K562 (cell line): Measurements from ENCODE around the gene SHANK2. TPM values are rescaled to one million over a fixed set of nuclear protein-coding genes. Genes with fewer than 3 reads are reported as not detected.

ENCODE experiments used
- ATAC-seq: fragments of 200-7000 bp; cut with Tn5 transposase; 3 replicates; pipeline ENCODE4 v1.9.1; 2020; ENCODE audit warnings: moderate library complexity
- BruUV-seq: library from RNA; stranded (reverse); fragments of 400-500 nt; replicated peaks from 2 replicates; lab custom pipeline; 2021; lab: Mats Ljungman, UMichigan
- CTCF ChIA-PET: fragments of 300-600 bp; formaldehyde crosslinking; extraction: SDS; loops from one replicate; lab custom pipeline; 2021; ENCODE audit warnings: low intra/inter-chr PET ratio; lab: Yijun Ruan, JAX
- POLR2A ChIA-PET: fragments of 300-600, 350-650 bp; sonication (Branson Sonifier 250); formaldehyde crosslinking; extraction: SDS; loops from one replicate; lab custom pipeline; 2021; ENCODE audit warnings: antibody characterized with exemption, inconsistent platforms; lab: Yijun Ruan, JAX
- DNase-seq, 4 experiments: peaks; one replicate each; pipeline versions ENCODE4 v3.0.0 to v3.0.0-alpha.2; 2011 to 2018; ENCODE audit warnings: low spot score in 3 of 4, mixed read lengths in 3 of 4; ENCODE audit errors: extremely low read depth in 1 of 4
- FAIRE-seq: peaks from 2 replicates; lab custom pipeline; 2011; peaks lifted over from hg19 to GRCh38; lab: Jason Lieb, UNC
- H2AFZ ChIP-seq: 2 replicates; pipeline ENCODE4 v1.6.0; 2011; ENCODE audit warnings: low read depth, low read length, control low read depth, inconsistent platforms
- H3K27ac ChIP-seq: fragments of 200-600 bp; 3 replicates; pipeline ENCODE4 v1.8.0; 2011; ENCODE audit warnings: low read depth, mild to moderate bottlenecking, control low read depth, inconsistent platforms, low read length, moderate library complexity, mixed read lengths; ENCODE audit errors: extremely low read depth
- H3K27me3 ChIP-seq, 2 experiments: fragments of 300-600 bp in 1 of 2; 2 replicates in 1 of 2; 3 replicates in 1 of 2; pipeline versions ENCODE4 v1.6.0 to v1.8.0; 2011; ENCODE audit warnings: inconsistent platforms in 2 of 2, low read length in 2 of 2, mild to moderate bottlenecking in 1 of 2, mixed read lengths in 1 of 2, moderate library complexity in 1 of 2; ENCODE audit not compliant: control insufficient read depth in 2 of 2, insufficient read depth in 2 of 2
- H3K36me3 ChIP-seq: fragments of 300-600 bp; 3 replicates; pipeline ENCODE4 v1.8.0; 2011; ENCODE audit warnings: mild to moderate bottlenecking, low read length, inconsistent platforms; ENCODE audit not compliant: control insufficient read depth, insufficient read depth
- H3K4me1 ChIP-seq, 2 experiments: fragments of 200-600 bp in 1 of 2; replicated peaks in 1 of 2; 2 replicates in 1 of 2; 3 replicates in 1 of 2; pipeline versions ENCODE4 v1.5.1 to v1.8.0; 2011; ENCODE audit warnings: inconsistent platforms in 2 of 2, low read length in 2 of 2, mild to moderate bottlenecking in 1 of 2, mixed read lengths in 1 of 2, moderate library complexity in 1 of 2; ENCODE audit not compliant: control insufficient read depth in 2 of 2, insufficient read depth in 2 of 2
- H3K4me2 ChIP-seq: 2 replicates; pipeline ENCODE4 v1.6.1; 2011; ENCODE audit warnings: low read length, control low read depth, inconsistent platforms, mixed read lengths; ENCODE audit not compliant: insufficient read depth
- H3K4me3 ChIP-seq: fragments of 200-600 bp; sonication (generic), shearing (Covaris generic); 2 replicates; pipeline ENCODE4 v1.5.1; 2016; ENCODE audit warnings: control low read depth, inconsistent platforms
- H3K79me2 ChIP-seq: fragments of 200-600 bp; 3 replicates; pipeline ENCODE4 v1.8.0; 2011; ENCODE audit warnings: low read length, inconsistent platforms; ENCODE audit not compliant: control insufficient read depth, insufficient read depth
- H3K9ac ChIP-seq, 2 experiments: 2 replicates each; pipeline versions ENCODE4 v1.6.0 to v1.6.1; 2011; ENCODE audit warnings: low read depth in 2 of 2, low read length in 2 of 2, control low read depth in 1 of 2, inconsistent platforms in 1 of 2, mild to moderate bottlenecking in 1 of 2, mixed read lengths in 1 of 2; ENCODE audit not compliant: insufficient read depth in 1 of 2
- H3K9me1 ChIP-seq: one replicate; pipeline ENCODE4 v1.6.0; 2011; ENCODE audit warnings: inconsistent platforms, mild to moderate bottlenecking, low read length, moderate library complexity; ENCODE audit not compliant: control insufficient read depth, insufficient read depth
- H3K9me3 ChIP-seq: replicated peaks from 2 replicates; pipeline ENCODE4 v1.5.1; 2011; ENCODE audit warnings: low read depth, low read length, inconsistent platforms; ENCODE audit not compliant: control insufficient read depth, insufficient read depth
- H4K20me1 ChIP-seq: replicated peaks from 2 replicates; pipeline ENCODE4 v1.6.1; 2011; ENCODE audit warnings: low read length, inconsistent platforms, mixed read lengths; ENCODE audit not compliant: control insufficient read depth, insufficient read depth
- BHLHE40 ChIP-seq: IDR thresholded peaks from 2 replicates; pipeline ENCODE4 v1.6.1; 2011; ENCODE audit warnings: low read length, improper control_type of control experiment
- BRD4 ChIP-seq: fragments of 200-600 bp; sonication (generic); IDR thresholded peaks from 2 replicates; pipeline ENCODE4 v1.6.1; 2017; ENCODE audit warnings: inconsistent platforms
- DPF2 ChIP-seq: fragments of 450-650 bp; IDR thresholded peaks from 2 replicates; pipeline ENCODE4 v1.6.1; 2016
- NR2C2 ChIP-seq, 2 experiments: fragments of 200-800 bp in 1 of 2; sonication (Bioruptor generic) in 1 of 2; sonication (generic) in 1 of 2; formaldehyde crosslinking in 1 of 2; IDR thresholded peaks; 2 replicates each; pipeline versions ENCODE4 v1.6.1 to v1.8.0; 2016 to 2022; ENCODE audit warnings: mild to moderate bottlenecking in 1 of 2, missing compliant biosample characterization in 1 of 2, missing genetic modification characterization in 1 of 2, missing genetic modification reagents in 1 of 2
- POU5F1 ChIP-seq: fragments of 150-350 bp; IDR thresholded peaks from 2 replicates; pipeline ENCODE4 v1.6.1; 2014; ENCODE audit warnings: borderline replicate concordance, low read length, low read depth, mild to moderate bottlenecking; ENCODE audit not compliant: partially characterized antibody
- SIX5 ChIP-seq, 2 experiments: IDR thresholded peaks; 2 replicates each; pipeline ENCODE4 v1.6.1; 2011; ENCODE audit warnings: low read length in 2 of 2, borderline replicate concordance in 1 of 2, low read depth in 1 of 2, mild to moderate bottlenecking in 1 of 2, moderate library complexity in 1 of 2; ENCODE audit not compliant: insufficient read depth in 1 of 2
- ZBTB1 ChIP-seq: sonication (generic); formaldehyde crosslinking; IDR thresholded peaks from 2 replicates; pipeline ENCODE4 v1.8.1; 2023; ENCODE audit warnings: missing genetic modification reagents, low read depth, mild to moderate bottlenecking, borderline replicate concordance
- ZNF143 ChIP-seq: sonication (generic); formaldehyde crosslinking; IDR thresholded peaks from 2 replicates; pipeline ENCODE4 v1.9.0; 2022; ENCODE audit warnings: mild to moderate bottlenecking, missing genetic modification reagents
- ZNF146 ChIP-seq: IDR thresholded peaks from one replicate; pipeline ENCODE4 v1.6.1; 2018; ENCODE audit warnings: missing compliant biosample characterization; ENCODE audit not compliant: unreplicated experiment
- ZNF668 ChIP-seq: fragments of 250-450 bp; sonication (Bioruptor Pico); IDR thresholded peaks from 2 replicates; pipeline ENCODE4 v1.8.0; 2022; ENCODE audit warnings: mild to moderate bottlenecking, inconsistent platforms
- WGBS: fragments of 100-300 bp; shearing (Covaris generic); methylation state at CpG from one replicate; pipeline ENCODE4 v1.1.6; 2016; ENCODE audit warnings: low coverage, mixed read lengths; ENCODE audit not compliant: insufficient coverage; ENCODE audit errors: missing lambda C conversion rate; 5-methylcytosine and 5-hydroxymethylcytosine counted together
- in situ Hi-C: fragments of 300-500 bp; cut with MboI; formaldehyde crosslinking; loops from 4 replicates; pipeline ENCODE4 v1.15.0; 2018; ENCODE audit warnings: inconsistent platforms, mixed read lengths
- intact Hi-C: fragments of 100-400 bp; cut with micrococcal nuclease; formaldehyde crosslinking; loops from 2 replicates; pipeline ENCODE4 v1.14.2; 2022
- polyA plus RNA-seq, 8 experiments: library from polyadenylated mRNA; depleted of rRNA in 4 of 8; stranded (reverse) in 5 of 8; unstranded in 3 of 8; fragments of >200 nt; fragmentation: Nextera tagmentation in 2 of 8; fragmentation: Illumina TruSeq in 1 of 8; extraction: Ambion mirVana in 2 of 8; extraction: Trizol in 1 of 8; gene quantifications; 2 replicates each; pipeline versions ENCODE4 v1.2.1 to v1.2.3, GENCODE V29; 2011 to 2014; ENCODE audit warnings: inconsistent platforms in 1 of 8, missing spikeins in 1 of 8
- total RNA-seq, 7 experiments: library from RNA; depleted of rRNA in 6 of 7; stranded (reverse); fragments of >200 nt in 6 of 7; fragmentation: Illumina TruSeq in 2 of 7; extraction: Trizol in 2 of 7; gene quantifications; 2 replicates each; pipeline versions ENCODE4 v1.2.1 to v1.2.3, GENCODE V29; 2011 to 2021; ENCODE audit warnings: low replicate concordance in 1 of 7
- TF ChIP-seq, protein P1 (sequence below): fragments of 450-650 bp; IDR thresholded peaks from 2 replicates; pipeline ENCODE4 v1.6.1; 2016; ENCODE audit warnings: missing biosample characterization, missing genetic modification characterization

SHANK2 gene
- total and polyA plus RNA-seq, 9 of the 15 experiments (the other 6 are each of a cell fraction or from before 2014, with no cell fraction given): 0.04 to 0.07 TPM; not detected in 7

DNA sequence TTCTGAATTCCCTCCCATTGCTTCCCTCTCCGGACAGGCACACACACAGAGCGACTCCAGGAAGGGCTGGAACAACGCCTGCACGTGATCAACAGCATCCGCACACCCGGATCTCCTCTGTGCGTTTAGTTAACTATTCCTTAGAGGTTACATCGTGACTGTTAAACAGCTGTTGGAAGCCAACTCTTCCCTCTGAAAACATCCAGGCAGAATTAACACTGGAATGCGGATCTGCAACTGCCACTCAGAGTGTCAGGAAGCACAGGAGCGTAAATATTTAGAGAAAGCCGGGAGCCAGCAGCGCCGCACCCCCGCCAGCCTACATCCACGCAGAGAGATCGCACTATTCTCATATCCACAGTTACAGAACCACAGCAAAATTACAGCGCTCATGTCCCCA is 46.2 kb downstream of the SHANK2 start:
- no peak overlapping the region for H3K27ac ChIP-seq
- no peaks in the 10 kb centered on the region for H3K36me3 ChIP-seq
- CTCF ChIA-PET: no interaction called here
- ATAC-seq: no peak
- H3K27me3 ChIP-seq: peaks cover 0 to 18% of the 10 kb centered on the region in 2 experiments; a peak in 2 of 5 replicates
- no peaks in the 10 kb centered on the region for H3K79me2 ChIP-seq
- no peak for FAIRE-seq
- no peaks in the 10 kb centered on the region for H3K9me3 ChIP-seq
- no peaks in the 10 kb centered on the region for H3K4me1 ChIP-seq
- intact Hi-C loops (no loop called here), in situ Hi-C loops (no loop called here)
- no TSS peak for BruUV-seq
- no peak overlapping the region for H3K9ac ChIP-seq
- WGBS: 1% methylated on average over 17 of the region's 17 CpGs
- POLR2A ChIA-PET: no interaction called here
- H3K4me2 ChIP-seq: no peak overlapping the region
- DNase-seq: no peak
- no peak overlapping the region for H2AFZ ChIP-seq
- no peaks in the 10 kb centered on the region for H3K9me1 ChIP-seq
- no peak overlapping the region for H3K4me3 ChIP-seq
- no peak for TF ChIP-seq POU5F1
- TF ChIP-seq BHLHE40: 0 out of 2 replicates have a peak, but pooled peaks have one; percentile 13
- TF ChIP-seq, all 486 proteins: peak for 1
- no peaks in the 10 kb centered on the region; the same call in 1 of the 2 replicates for H4K20me1 ChIP-seq

DNA sequence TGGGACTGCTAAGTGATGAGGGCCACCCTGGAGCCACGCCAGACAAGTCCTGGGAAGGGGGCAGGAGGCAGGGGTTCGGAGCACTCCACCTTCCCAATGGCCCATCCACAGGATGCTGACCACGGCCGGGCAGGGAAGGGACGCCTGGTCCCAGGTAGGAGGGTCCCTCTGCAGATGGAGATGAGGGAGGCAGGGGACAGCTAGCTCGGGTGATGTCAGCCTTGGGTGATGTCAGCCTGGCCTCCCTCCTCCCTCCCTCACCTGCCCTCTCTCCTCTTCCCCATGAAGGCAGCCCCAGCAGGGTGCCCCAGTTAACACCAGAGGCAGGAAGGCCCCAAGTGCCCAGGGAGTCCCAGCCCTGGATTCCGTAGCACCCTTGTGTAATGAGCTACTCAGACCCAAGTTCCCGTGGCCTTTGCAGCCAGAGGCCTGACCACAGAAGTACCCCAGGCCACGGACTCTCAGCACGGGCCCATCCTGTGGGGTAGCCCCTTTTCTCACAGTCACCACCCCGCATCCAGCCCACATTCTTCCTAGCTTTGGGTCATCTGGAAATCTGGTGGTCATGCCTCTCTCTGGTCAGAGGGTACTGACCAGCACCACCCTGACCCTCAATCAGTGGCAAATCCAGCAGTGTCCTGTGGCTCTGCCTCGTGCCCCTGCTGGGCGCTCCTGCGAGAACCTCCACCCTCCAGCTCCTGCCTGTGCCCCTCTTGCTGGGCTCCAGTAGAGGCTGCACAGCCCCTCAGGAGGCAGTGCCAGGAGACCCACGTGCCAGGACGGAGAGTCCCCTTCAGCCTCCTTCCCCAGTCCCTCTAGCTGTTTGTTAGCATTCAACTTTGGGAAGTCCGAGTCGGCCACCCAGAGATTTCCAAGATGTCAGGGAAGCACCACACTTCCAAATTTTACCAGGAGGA is 47.4 kb downstream of the SHANK2 start:
- TF ChIP-seq ZNF668 (CRISPR knock-in tag) (no peak), DPF2 (no peak), ZNF146 (no peak), ZNF143 (CRISPR knock-in tag) (no peak), NR2C2 (CRISPR knock-in tag; IDR thresholded peaks at IDR 0.05) (no peak), NR2C2 (tag; IDR thresholded peaks at IDR 0.05) (no peak), BRD4 (no peak), SIX5 (IDR thresholded peaks at IDR 0.05; ENCODE audit: borderline replicate concordance in 1 of 2, insufficient read depth in 1 of 2, low read depth in 1 of 2, low read length in 2 of 2) (no peak), ZBTB1 (no peak)
- TF ChIP-seq, protein P1, sequence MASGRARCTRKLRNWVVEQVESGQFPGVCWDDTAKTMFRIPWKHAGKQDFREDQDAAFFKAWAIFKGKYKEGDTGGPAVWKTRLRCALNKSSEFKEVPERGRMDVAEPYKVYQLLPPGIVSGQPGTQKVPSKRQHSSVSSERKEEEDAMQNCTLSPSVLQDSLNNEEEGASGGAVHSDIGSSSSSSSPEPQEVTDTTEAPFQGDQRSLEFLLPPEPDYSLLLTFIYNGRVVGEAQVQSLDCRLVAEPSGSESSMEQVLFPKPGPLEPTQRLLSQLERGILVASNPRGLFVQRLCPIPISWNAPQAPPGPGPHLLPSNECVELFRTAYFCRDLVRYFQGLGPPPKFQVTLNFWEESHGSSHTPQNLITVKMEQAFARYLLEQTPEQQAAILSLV (tag): no peak
- ChIA-PET POLR2A (no interaction called here), CTCF (no interaction called here)
- Histone ChIP-seq H3K27ac (no peak overlapping the region), H3K9me3 (no peaks in the 10 kb centered on the region), H2AFZ (no peak overlapping the region), H3K4me1 (no peaks in the 10 kb centered on the region), H3K36me3 (no peaks in the 10 kb centered on the region), H3K4me3 (no peak overlapping the region), H3K27me3 (peaks cover 3 to 27% of the 10 kb centered on the region in 2 experiments; a peak in 3 of 5 replicates), H3K9me1 (no peaks in the 10 kb centered on the region), H3K79me2 (no peaks in the 10 kb centered on the region), H3K4me2 (no peak overlapping the region), H3K9ac (no peak overlapping the region), H4K20me1 (no peaks in the 10 kb centered on the region; the same call in 1 of the 2 replicates)
- intact Hi-C loops (no loop called here), in situ Hi-C loops (no loop called here)
- no TSS peak for BruUV-seq
- DNase-seq (no peak), ATAC-seq (no peak), FAIRE-seq (no peak)
- under 1% methylated on average over 17 of the region's 18 CpGs for WGBS
